Measurements from ENCODE around the gene ADIPOR2.

Gene ADIPOR2, protein sequence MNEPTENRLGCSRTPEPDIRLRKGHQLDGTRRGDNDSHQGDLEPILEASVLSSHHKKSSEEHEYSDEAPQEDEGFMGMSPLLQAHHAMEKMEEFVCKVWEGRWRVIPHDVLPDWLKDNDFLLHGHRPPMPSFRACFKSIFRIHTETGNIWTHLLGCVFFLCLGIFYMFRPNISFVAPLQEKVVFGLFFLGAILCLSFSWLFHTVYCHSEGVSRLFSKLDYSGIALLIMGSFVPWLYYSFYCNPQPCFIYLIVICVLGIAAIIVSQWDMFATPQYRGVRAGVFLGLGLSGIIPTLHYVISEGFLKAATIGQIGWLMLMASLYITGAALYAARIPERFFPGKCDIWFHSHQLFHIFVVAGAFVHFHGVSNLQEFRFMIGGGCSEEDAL
- long read RNA-seq, donor 1, full-length matches to known transcripts, result 3 of 12 reads
- long read RNA-seq, donor 1, partial matches to known transcripts, result 9 of 12 reads
- long read RNA-seq, donor 1, other reads (novel, unspliced or antisense), result 0 of 12 reads
- long read RNA-seq, donor 2, result 0 reads
- long read RNA-seq, donor 3, full-length matches to known transcripts, result 1 of 1 reads
- long read RNA-seq, donor 3, partial matches to known transcripts, result 0 of 1 reads
- long read RNA-seq, donor 3, other reads (novel, unspliced or antisense), result 0 of 1 reads
- long read RNA-seq, donor 4, full-length matches to known transcripts, result 2 of 2 reads
- long read RNA-seq, donor 4, partial matches to known transcripts, result 0 of 2 reads
- long read RNA-seq, donor 4, other reads (novel, unspliced or antisense), result 0 of 2 reads
- long read RNA-seq, donor 5, result 0 reads
- long read RNA-seq, donor 6, result 0 reads
- long read RNA-seq, donor 7, full-length matches to known transcripts, result 2 of 7 reads
- long read RNA-seq, donor 7, partial matches to known transcripts, result 0 of 7 reads
- long read RNA-seq, donor 7, other reads (novel, unspliced or antisense), result 5 of 7 reads
- long read RNA-seq, donor 8, full-length matches to known transcripts, result 3 of 3 reads
- long read RNA-seq, donor 8, partial matches to known transcripts, result 0 of 3 reads
- long read RNA-seq, donor 8, other reads (novel, unspliced or antisense), result 0 of 3 reads

- peak; percentile 93 for DNase-seq
Measured at GRCh38 chr12:1690578-1691122, at the start of gene ADIPOR2. Gene ADIPOR2, plus strand, starts transcription at chr12:1691070. Its CDS starts 63,274 bp downstream, at chr12:1754344.

- DNase-seq, result no peak
Measured at GRCh38 chr12:1642513-1642912, 48.4 kb upstream of the ADIPOR2 start.

DNA sequence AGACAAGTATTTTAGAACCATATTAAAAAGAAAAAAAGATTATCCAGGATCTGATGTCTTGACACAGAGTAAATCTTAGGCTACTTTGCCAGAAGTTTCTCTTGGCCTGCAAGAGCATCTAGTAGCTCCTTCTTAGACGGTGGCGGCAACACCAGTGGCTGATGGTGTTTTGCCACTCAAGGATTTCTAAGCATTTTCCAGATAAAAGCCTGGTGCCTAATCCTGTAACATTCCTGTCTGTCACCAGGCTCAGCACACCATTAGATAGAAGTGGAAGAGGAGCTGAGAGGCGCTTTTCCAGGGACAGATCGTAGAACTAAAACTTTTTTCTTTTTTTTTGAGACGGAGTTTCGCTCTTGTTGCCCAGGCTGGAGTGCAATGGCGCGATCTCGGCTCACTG, 47.8 kb upstream of the ADIPOR2 start:
- no peak for DNase-seq

GRCh38 chr12:1643905-1644533, 46.9 kb upstream of the ADIPOR2 start:
- no peak for DNase-seq

- DNase-seq, result no peak
Measured at GRCh38 chr12:1644534-1645438, 46.1 kb upstream of the ADIPOR2 start.

DNA sequence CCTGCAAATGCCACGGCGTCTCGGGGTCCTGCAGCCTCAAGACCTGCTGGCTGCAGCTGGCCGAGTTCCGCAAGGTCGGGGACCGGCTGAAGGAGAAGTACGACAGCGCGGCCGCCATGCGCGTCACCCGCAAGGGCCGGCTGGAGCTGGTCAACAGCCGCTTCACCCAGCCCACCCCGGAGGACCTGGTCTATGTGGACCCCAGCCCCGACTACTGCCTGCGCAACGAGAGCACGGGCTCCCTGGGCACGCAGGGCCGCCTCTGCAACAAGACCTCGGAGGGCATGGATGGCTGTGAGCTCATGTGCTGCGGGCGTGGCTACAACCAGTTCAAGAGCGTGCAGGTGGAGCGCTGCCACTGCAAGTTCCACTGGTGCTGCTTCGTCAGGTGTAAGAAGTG, 45.1 kb upstream of the ADIPOR2 start:
- DNase-seq, result no peak

GRCh38 chr12:1646569-1647284, 44.1 kb upstream of the ADIPOR2 start:
- DNase-seq, result no peak

DNA sequence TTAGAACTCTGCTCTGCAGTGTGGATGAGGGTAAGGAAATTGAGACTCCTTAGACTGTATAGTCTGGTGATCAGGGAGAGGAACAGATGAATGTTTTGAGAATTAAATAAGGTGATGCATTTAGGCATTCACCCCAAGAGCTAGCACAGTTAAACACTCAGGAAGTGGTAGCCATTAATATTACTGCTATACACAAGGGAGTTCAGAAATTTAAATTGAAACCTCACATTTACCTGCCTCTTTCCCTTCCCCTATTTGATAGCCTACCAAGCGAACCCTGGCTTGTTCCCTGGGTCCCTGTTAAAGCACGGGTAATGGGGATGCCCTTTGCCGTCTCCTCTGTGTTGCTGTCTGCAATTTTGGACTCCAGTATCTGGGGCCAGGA, 43.6 kb upstream of the ADIPOR2 start:
- no peak for DNase-seq

DNA sequence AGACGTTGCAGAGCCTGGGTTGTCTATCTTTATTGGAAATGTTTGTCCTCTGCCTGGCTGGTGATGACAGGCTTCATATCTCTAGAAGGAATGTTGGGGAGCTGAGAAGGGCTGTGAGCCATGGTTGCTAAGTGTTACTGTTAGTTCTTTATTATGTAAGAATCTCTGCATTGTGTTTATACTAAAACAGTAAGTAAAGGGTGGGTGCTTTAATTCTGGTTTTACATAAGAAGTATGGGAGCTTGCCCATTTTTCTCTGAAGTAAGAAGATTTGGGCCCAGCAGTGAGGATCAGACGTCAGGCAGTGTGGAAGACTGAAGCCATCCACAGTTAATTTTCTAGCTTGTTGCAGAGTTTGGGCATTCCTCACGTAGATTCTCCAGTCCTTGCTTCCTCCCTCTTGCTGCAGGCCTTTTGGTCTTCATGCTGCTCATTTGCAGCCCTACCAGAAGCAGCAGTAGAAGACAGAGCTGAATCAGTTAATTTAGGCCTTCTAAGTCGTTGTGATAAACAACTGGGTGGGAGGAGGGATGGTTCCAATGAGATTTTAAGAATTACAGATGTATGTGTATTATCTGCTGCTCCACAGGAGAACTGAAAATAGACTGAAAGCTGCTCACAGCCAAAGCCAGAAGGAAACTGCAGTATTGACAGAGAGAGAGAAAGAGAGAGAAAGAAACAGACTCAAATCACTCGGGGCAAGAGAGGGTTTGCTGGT, 40.5 kb upstream of the ADIPOR2 start:
- no peak for DNase-seq

DNA sequence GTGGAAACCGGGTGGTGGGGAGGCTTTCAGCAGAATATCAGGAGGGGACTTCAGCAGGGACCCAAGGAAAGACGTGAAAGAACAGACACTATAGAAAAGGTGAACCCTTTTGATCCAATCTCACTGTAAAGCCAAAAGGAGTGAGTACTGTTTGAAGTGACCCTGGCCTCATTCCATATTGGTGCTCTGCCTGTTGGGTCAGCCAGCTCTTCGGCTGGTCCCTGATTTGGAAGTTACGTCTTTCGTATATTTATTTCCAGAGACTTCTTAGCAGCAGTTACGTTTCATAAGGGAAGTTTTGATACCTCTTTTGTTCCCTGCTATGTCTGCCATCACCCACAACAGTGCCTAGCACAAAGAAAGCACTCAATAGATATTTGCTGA, 39.9 kb upstream of the ADIPOR2 start:
- no peak for DNase-seq

DNA sequence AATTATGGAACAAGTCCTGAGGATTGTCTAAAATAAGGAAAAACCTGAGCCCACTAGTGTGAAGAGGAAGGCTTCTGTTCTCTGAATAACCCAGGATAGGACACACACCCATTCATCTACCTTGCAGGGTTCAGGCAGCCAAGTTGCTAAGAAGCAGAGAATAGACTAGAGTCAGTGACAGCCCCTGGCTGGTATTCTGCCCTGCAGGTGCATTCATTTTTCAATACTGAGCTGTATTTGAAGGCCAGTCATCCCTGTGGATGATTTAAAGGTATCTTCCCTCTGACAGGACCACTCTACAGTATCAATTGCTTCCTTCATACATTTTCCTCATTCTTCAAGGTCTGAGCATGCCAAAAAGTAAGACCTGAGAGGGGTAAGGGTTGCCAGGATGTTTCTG, 38.9 kb upstream of the ADIPOR2 start:
- no peak for DNase-seq

DNA sequence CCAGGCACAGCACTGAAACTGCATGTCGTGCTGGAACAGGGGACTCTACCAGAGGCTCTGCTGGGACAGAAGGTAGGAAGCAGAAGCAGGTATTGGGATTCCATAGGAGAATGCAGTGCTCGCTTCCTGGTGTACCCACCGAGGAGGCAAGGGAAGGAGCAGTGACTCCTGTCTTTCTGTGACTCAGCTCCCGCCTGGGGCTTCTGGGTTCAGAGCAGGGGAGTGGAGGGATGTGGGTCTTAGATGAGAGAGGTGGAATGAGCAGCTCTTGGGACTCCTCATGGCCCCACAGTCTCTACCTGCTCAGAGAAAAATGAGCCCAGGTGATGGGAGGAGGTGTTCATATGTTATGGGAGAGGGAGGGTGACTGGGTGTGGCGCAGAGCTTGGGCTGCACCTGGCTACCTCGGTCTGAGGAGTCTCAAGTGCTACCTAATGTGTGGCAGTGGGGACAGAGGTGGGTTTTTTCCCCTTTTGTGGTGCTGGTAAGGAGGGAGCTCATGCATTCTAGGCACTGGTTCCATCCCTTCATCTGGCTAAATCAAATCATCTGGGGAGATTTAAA, 35.6 kb upstream of the ADIPOR2 start:
- no peak for DNase-seq

GRCh38 chr12:1656902-1657301, 34.0 kb upstream of the ADIPOR2 start:
- no peak for DNase-seq

DNA sequence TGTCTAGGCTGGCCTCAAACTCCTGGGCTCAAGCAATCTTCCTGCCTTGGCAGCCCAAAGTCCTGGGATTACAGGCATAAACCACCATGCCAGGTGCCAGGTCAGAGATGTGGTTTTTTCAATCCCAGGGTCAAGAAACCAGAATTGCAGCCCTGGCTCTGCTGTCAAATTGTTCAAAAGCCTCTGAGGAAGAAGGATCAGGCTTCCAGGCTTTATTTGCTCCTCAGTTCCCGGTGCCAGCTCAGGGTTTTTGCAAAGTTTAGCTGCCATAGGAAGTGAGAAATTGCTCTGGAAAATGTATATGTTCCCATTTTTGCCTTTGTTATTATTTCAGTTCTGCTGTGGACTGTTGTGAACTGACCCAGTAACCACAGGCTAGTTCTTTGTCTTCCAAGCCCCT, 33.2 kb upstream of the ADIPOR2 start:
- no peak for DNase-seq

DNA sequence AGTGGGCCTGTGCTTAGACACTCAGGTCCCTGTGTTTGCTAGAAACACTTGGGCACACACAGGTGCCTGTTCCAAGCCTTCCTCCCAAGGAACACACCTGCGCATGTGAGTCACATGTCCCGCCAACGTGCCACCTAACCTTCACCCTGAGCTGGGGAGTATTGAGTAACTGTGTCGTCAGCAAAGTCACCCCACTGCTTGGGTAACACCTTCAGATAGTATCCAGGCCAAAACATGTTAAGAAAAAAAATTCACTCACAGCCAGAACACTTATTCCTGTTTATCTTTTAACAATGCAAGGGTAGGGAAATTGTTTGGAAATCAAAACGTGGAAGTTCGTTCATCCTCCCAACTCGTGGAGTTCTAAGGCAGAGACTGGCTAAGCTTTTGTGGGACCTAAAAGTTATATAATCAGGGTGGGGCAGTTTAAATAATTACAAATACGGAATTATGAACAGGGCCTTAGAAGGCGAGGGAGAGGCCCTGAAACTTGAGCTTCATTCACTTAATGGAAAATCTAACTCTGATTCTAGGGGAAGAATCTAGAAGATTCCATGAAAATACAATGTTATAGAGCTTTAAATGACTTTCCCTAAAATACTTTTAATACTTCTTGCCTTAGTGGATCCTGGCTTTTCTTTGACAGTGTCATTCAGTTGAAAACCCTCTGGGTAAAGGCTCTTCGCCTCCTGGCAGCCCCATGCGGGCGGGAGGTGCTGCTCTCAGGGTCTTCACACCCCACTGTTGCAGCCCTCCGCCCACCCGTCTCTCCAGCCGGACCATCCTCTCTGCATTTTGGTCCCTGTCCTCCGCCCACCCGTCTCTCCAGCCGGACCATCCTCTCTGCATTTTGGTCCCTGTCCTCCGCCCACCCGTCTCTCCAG, 30.3 kb upstream of the ADIPOR2 start:
- DNase-seq, result no peak

GRCh38 chr12:1661553-1662335, 29.1 kb upstream of the ADIPOR2 start:
- peak; percentile 89 for DNase-seq

- peak; percentile 76 for DNase-seq
Measured at GRCh38 chr12:1662761-1663439, 28.0 kb upstream of the ADIPOR2 start.

Data from right kidney (tissue), 9 donors.